ENCODE measurements around the gene PCMTD2.

The PCMTD2 gene

DNA sequence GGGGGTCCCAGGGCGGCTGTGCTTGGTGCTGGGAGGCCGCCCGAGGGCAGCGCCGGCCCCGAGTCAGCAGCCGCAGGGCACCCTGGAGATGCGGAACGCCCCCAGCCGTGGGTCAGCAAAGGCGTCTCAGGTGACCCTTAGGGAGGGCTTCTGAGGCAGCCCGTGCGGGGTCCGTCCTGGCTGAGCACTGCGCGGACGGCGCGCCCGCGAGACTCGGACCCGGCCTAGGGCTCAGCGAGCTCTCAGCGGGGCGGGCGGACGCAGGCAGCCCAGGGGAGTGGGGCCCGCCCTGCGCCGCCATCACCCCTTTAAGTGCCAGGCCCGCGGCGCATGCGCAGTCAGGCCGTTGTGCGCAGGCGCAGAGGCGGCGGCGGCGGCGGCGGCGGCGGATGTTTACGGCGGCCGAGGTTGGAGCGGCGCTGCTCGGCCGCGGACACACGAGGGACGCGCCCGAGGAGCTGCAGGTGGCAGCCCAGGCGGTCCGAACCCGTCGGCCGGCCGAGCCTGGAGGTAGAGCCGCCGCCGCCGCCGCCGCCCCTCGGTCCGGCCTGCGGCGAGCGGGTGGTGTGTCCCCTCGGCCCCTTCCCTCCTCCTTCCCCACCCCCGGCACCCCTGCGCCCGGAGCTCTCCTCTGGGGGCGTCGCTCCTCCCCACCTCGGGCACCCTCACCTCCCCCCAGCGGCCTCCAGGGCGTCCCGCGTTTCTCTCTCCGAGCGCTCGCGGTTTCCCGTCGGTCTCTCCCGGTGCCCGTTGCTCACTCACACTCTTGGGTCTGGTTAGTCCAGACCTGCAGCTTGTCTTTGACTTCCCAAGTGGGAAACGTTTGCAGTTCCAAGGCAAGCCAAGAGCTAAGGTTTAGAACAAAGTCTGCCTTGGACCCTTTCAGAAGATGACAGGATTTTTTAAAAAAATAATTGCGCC is at the start of gene PCMTD2:
PCMTD2 (plus strand) TSS at position 388 of the 921 bp plus-strand sequence. CDS start 4,218 bp downstream, outside the sequence.
- DNase-seq (ENCODE audit: low spot score) = peak; percentile 99

DNA sequence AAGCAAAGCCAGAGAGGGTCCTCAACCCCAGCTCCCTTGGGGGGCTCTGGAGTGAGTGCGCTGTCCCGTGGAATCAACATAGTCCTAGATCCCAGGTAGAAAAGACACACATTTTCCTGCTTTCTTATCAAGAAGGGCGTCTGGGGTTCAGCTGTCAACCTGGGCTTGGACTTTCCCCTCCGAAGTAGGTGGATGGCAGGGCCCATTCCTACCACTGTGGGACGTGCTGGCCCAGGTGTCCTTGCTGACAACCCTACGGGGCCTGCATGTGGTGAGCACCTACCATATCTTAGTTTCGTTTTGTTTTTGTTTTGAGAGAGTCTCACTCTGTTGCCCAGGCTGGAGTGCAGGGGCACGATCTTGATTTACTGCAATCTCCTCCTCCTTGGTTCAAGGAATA is 48.9 kb upstream of the PCMTD2 start:
- no peak for DNase-seq (ENCODE audit: low spot score)

DNA sequence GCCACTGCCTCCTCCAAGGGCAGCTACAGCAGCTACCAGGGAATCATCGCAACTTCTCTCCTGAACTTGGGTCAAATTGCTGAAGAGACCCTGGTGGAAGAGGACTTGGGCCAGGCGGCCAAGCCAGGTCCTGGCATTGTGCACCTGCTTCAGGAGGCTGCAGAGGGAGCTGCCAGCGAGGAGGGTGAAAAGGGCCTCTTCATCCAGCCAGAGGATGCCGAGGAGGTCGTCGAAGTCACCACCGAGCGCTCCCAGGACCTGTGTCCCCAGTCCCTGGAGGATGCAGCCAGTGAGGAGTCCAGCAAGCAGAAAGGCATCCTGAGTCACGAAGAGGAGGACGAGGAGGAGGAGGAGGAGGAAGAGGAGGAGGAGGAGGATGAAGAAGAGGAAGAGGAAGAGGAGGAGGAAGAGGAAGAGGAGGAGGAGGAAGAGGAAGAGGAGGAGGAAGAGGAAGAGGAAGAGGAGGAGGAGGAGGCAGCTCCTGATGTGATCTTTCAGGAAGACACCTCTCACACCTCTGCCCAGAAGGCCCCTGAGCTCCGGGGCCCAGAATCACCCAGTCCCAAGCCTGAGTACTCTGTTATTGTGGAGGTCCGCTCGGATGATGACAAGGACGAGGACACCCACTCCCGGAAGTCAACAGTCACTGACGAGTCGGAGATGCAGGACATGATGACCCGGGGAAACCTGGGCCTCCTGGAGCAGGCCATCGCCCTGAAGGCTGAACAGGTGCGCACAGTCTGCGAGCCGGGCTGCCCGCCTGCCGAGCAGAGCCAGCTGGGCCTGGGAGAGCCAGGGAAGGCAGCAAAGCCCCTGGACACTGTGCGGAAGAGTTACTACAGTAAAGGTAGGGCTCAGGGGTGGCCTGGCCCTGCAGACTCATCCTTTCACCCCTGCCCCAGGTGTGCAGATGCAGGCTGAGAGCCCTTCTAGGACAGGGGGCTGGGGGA is 47.6 kb upstream of the PCMTD2 start:
- no peak for DNase-seq (ENCODE audit: low spot score)

DNA sequence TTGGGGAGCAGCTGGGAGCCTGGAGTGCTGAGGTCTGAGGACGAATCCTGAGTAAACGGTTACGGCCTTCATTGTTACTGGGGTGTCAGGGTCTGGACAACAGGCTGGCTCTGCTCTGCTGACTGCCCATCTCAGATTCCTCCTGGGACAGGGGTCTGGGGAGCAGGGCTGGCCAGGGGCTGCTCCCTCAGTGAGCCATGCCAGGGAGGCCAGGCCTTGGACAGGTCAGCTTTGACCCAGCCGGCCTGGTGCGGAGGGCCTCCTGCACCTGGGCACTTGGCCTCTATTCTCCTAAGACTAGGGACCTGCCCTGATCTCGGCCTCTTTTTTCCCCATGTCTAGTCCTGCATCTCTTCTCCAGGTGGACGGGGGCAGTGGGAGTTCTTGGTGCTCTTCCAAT is 46.4 kb upstream of the PCMTD2 start:
- no peak for DNase-seq (ENCODE audit: low spot score)

DNA sequence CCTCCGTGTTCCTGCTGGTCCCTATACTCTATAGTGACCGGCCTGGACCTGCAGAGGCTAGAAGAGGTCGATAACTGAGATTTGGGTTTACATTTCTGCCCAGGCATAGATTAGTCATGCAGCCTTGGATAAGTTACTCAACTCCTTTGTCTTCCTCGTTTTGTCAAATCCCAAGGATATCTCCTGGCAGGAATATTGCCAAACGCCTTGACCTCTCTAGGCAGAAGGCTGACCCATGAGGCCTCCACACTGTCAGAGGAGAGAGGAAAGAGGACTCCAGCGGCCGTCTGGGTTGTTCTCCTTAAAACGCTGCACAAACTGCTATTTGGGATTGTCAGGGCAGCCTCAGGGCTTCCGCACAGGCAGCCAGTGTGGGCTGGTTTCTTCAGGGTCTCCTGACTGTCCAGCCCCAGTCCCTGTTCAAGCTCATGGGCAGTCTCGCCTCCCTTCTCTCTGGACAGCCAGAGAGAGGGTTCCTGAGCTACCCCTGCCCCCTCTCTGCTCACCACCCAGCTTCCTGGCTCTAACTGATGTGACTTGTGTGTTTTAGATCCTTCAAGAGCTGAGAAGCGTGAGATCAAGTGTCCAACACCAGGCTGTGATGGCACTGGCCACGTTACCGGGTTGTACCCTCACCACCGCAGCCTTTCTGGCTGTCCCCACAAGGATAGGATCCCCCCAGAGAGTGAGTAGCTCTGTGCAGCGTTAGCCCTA is 44.7 kb upstream of the PCMTD2 start:
- DNase-seq (ENCODE audit: low spot score) = no peak

DNA sequence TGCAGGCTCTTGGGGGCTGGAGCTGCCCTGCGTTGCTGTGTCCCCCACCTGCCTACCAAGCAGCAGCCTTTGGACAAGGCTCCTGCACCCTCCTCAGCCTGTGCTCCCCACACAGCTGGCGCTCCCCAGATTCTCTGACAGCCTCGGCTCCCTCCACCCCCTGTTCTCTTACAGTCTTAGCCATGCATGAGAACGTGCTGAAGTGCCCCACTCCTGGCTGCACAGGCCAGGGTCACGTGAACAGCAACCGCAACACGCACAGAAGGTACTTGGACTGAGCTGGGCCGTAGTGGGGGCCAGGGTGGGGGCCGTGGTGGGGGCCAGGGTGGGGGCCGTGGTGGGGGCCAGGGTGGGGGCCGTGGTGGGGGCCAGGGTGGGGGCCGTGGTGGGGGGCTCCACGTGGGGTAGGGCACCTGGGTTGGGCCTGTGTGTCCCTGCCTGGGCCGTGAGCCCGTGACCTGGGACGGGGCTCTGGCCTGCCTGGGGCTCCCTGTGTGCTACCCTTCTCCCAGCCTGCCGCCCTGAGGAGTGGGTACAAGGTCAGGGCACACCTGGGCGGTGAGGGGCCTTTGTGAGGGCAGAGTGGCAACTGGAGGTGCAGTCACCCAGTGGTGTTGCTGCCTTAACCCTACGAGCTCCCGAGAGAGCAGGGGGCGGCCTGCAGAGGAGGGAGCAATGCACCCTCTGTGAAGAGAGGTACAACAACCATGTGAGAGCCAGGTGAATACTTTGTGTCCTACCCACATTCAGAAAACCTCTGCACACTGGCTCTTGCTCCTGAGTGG is 43.5 kb upstream of the PCMTD2 start:
- DNase-seq (ENCODE audit: low spot score) = no peak

DNA sequence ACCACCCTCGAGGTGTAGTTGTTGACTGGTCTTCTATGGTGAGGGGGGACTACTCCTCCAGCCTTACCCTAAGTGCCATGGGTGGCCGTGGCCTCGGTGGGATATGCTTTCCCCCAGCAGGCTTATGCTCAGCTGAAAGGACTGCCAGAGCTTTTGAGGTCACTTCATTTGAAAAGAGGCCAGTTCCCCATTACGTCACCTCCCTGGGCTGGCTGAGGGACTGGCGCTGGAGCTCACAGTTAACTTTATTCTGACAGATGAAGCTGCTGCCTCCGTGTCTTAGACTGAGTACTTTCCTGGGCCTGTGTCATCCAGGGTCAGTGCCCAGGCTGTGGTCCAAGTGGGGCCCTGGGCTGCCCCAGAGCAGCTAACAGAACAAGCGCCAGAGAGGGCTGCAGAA is 42.8 kb upstream of the PCMTD2 start:
- DNase-seq (ENCODE audit: low spot score) = no peak

DNA sequence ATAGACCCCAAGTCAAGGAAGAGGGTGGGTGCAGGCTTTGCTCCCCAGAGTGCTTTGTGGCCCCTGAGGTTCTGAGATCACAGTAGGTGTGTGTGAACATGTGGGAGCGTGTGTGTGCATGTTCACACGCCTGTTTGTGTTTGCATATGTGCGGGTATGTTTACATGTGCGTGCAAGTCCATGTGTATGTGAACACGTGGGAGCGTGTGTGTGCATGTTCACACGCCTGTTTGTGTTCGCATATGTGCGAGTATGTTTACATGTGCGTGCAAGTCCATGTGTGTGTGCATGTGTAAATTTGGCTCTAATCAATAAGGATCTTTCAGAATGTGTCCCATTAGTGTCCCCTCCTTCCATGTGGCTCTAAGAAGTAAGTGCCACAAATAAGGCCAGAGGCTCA is 41.4 kb upstream of the PCMTD2 start:
- DNase-seq (ENCODE audit: low spot score) = no peak

DNA sequence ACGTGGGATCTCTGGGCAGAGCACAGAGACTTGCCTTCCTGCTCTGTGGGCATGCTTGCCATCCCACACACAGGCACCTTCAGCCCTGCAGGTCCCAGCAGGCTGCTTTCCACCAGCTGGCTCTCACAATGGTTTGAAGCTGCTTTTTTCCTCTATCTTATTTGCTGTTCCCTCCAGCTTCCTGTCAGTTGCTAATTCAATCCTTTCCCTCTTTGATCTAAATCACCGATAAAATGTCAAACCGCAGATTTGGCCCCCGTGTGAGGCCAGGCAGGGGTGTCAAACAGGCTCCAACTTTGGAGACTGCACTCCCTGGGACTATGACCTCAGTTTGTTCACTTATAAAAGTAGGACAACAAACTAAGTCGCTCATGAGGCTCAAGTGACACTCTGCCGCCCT is 40.6 kb upstream of the PCMTD2 start:
- DNase-seq (ENCODE audit: low spot score) = no peak

DNA sequence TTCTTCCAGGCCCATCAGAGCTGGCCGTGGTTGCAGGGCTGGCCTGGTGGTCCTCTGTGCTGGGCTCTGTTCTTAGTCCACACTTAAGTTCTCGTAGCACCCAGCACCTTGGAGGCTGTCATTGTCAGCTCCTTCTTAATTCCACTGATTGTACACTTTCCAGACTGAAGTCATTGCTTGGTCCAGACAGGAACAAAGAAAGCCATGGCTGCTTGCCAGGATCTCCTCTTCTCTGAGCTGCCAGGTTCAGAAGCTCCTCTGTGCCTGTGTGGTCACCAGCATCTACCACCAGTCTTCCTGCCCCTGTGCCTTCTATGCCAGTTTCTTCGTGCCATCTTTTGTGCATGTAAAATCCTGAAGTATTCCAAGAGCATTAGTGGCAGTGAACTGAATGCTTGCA is 39.5 kb upstream of the PCMTD2 start:
- no peak for DNase-seq (ENCODE audit: low spot score)

DNA sequence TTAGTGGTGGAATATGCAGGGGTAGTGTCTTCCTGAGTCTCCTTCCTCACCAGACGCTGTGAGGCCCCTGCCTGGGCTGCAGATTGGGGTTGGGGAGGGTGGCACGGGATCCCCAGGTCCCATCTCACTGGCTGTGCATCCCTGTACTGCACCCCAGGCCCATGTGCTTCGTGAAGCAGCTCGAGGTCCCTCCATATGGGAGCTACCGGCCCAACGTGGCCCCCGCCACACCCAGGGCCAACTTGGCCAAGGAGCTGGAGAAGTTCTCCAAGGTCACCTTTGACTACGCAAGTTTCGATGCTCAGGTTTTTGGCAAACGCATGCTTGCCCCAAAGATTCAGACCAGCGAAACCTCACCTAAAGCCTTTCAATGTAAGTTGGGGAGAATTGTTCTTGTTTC is 38.6 kb upstream of the PCMTD2 start:
- no peak for DNase-seq (ENCODE audit: low spot score)

DNA sequence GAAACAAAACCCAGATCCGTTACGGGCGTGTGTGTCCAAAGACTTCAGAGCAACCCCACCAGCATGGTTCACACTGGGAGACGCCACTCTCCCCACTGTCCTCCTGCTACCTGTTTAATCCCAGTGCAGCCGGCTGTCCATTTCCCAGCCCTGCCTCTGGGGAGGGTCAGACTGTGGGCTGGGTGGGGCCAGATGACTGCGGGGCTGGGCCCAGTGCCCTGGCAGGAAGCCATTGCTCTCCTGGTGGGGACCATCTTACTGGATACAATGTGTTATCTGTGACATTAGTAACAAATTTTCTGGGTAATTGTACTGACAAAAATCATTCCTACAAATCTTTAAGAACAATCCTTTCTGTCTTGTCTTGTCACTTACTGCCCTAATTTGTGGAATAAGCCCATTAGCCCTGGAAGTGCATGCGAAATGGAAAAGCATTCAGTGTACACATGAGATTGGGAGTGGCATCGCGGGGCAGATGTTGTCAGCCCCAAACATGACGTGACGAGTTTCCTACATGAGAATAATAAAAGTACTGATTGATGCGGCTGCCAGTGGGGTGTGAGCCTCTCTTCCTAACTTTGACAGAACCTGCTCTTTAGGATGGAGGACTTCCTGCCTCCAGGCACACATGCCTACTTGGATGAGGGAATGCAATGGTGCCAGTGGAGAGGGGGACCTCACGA is 37.9 kb upstream of the PCMTD2 start:
- no peak for DNase-seq (ENCODE audit: low spot score)

DNA sequence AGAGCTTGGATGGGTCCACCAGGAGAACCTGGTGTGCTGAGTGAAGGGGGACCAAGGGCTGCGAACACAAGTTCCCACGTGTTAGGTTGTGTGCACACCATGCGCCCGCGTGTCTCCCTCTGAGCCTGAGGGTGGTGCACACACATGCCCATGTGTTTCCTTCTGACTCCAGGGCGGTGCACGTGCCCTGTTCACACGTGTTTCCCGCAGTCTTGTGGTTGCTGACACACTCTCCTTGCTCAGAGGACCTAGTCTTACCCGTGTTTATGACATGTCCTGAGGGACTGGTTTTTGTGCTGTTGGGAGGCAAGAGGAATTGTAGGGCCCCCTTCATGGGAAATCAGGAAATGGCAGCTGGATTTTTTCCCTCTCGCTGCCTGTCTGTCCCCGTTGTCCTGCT is 36.3 kb upstream of the PCMTD2 start:
- no peak for DNase-seq (ENCODE audit: low spot score)

DNA sequence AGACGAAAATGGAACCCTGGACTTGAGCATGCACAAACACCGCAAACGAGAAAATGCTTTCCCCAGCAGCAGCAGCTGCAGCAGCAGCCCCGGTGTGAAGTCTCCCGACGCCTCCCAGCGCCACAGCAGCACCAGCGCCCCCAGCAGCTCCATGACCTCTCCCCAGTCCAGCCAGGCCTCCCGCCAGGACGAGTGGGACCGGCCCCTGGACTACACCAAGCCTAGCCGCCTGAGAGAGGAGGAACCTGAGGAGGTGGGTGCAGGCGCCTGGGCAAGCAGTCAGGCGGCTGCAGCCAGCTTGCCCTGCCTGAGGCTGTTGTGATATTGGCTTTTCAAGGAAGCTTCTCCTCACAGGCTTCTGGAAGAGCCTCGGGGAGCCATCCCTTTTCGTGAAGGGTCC is 35.8 kb upstream of the PCMTD2 start:
- DNase-seq (ENCODE audit: low spot score) = no peak

DNA sequence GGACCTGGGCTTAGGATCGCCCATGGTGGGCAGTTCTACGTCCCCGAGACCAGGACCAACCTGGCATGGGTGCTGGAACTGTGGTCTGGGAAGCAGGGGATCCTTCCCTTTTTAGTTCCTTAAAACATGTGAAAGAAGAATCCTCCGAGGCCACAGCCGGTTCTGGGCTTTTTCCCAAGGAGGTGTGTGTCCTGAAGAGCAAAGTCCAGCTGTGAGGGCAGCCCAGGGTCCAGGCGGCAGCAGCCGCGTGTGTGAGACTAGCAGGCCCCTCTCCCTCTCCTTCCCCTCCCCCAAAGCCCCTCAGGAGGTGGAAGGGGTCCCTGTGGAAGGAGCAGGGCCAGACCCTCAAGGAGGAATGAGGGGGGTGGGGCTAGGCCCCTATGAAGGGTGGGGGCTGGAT is 35.1 kb upstream of the PCMTD2 start:
- DNase-seq (ENCODE audit: low spot score) = no peak

DNA sequence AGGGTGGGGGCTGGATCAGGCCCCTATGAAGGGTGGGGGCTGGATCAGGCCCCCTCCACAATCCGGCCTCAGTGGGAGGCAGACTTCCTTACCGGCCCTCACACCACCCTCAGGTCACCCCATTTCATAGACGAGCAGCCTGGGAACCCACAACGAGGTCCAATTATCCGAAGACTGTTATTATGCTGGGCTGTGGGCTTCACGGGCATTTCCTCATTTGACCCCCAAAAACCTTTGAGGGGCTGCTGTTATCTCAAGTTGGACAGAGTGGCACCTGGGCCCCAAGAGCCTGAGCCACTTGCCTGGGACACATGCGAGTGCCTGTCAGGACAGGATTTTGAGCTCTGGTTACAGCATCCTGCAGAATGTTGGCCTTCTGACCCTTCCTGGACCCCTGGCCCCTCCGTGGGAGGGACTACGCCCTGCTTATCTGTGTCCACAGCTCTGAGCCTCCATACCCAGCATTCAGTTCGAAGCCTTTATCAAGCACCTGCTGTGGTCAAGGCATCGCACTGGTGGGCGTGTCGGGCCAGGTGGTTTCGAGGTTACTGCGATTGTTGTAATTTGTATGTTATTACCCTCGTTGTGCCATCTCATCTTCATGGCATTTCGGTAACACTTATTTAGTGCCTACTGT is 34.5 kb upstream of the PCMTD2 start:
- DNase-seq (ENCODE audit: low spot score) = no peak

DNA sequence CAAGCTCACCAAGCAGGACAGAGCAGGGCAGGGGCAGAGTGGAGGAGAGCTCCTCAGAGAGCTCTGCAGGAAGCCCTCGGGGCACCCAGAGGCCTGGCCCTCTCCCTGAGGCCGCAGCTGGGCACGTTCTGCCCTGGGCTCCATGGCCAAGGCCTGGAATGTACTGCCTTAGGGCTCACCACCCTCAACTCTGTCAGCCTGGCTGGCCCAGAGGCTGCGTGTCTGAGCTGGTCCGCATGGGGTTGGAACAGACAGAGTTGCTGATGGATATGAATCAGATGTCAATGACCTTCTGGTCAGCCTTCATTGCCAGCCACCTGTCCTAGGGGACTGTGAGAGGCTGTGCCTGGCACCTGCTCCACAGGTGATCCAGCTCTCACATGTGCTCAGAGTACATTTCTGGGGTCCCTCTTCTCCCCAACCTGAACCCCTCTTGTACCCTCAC is 33.2 kb upstream of the PCMTD2 start:
- no peak for DNase-seq (ENCODE audit: low spot score)

DNA sequence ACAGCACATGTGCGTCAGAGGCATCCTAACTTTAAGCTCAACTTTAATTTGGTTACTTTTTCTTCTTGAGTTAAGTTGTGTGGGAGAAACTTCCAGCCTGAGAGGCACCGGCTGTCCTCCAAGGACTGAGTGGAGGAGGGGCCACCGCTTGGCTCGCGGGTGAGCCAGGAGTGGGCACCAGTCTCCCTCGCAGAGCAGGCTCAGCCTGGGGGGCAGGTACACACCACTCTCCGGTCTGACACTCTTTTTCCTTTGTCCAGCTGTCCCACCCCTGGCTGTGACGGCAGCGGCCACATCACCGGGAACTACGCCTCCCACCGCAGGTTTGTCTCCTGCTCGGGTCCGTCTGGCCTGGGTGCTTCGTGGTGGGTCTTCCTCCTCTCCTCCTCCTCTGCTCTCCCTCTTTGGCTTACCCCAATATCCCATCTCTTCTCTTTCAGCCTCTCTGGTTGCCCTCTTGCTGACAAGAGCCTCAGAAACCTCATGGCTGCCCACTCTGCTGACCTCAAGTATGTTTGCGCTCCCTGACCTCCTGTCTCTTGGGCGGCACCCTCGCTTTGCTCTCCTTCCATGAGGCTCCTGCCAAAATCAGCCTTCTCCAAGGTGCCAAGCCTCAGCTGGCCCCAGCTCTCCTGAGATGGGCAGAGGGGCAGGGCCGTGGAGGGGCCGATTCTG is 32.6 kb upstream of the PCMTD2 start:
- no peak for DNase-seq (ENCODE audit: low spot score)

DNA sequence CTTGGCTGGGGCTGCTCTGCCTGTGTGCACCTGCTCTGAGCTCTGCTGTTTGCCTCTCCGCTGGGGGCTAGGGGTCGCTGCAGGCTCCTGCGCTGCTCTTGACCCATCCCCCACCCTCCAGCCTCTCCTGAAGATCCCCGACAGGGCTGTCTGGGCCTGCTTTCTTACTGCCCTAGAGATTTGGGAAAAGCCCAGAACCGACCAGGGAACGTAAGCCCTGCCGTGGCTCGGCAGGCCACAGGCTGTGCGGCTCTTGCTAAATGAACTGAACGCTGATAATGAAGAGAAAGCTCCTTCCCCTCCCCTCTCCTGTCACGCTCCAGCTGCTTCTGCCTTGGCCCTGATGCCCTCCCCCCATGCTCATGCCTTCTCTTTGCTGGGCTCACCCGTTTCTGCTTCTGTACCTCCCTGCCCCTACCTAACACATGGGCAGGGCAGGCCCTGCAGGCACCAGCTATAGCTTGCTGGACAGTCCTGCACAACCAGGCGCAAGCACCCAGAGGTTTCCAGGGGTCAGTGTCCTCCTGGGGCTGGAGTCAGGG is 32.0 kb upstream of the PCMTD2 start:
- no peak for DNase-seq (ENCODE audit: low spot score)
